OCI-LY1 (cell line): Measurements from ENCODE around the gene WWOX.

ENCODE experiments used
- H2AFZ ChIP-seq: fragments of 200-600 bp; sonication (generic), shearing (Covaris generic); 2 replicates; pipeline ENCODE4 v1.6.0; 2014; ENCODE audit warnings: antibody characterized with exemption, mild to moderate bottlenecking, low read length
- H3F3A ChIP-seq: fragments of 200-600 bp; sonication (generic), shearing (Covaris generic); 2 replicates; pipeline ENCODE4 v1.6.0; 2014; ENCODE audit warnings: mild to moderate bottlenecking, antibody characterized with exemption, low read length, moderate library complexity; ENCODE audit not compliant: insufficient read depth
- H3K27ac ChIP-seq: fragments of 200-600 bp; sonication (generic); 2 replicates; pipeline ENCODE4 v1.5.1; 2014; ENCODE audit warnings: low read length, mixed run types, mild to moderate bottlenecking, low read depth; ENCODE audit not compliant: poor library complexity, severe bottlenecking
- H3K27me3 ChIP-seq: fragments of 200-600 bp; sonication (generic); 2 replicates; pipeline ENCODE4 v1.6.0; 2014; ENCODE audit warnings: antibody characterized with exemption, mild to moderate bottlenecking, low read length, moderate library complexity; ENCODE audit not compliant: insufficient read depth
- H3K36me3 ChIP-seq: fragments of 200-600 bp; sonication (generic); 2 replicates; pipeline ENCODE4 v1.6.1; 2014; ENCODE audit warnings: mild to moderate bottlenecking, antibody characterized with exemption, low read length, moderate library complexity, mixed read lengths; ENCODE audit not compliant: insufficient read depth
- H3K4me1 ChIP-seq: fragments of 200-600 bp; sonication (generic); 2 replicates; pipeline ENCODE4 v1.5.1; 2014; ENCODE audit warnings: mild to moderate bottlenecking, low read length, moderate library complexity; ENCODE audit not compliant: insufficient read depth, severe bottlenecking
- H3K4me2 ChIP-seq: fragments of 200-600 bp; sonication (generic), shearing (Covaris generic); 2 replicates; pipeline ENCODE4 v1.6.1; 2014; ENCODE audit warnings: low read length
- H3K4me3 ChIP-seq: fragments of 200-600 bp; sonication (generic); 2 replicates; pipeline ENCODE4 v1.5.1; 2014; ENCODE audit warnings: low read length, low read depth, mild to moderate bottlenecking, mixed read lengths; ENCODE audit not compliant: poor library complexity, severe bottlenecking
- H3K79me2 ChIP-seq: fragments of 200-600 bp; shearing (Covaris generic); 2 replicates; pipeline ENCODE4 v1.6.1; 2016; ENCODE audit warnings: mixed run types, low read length, mixed read lengths; ENCODE audit not compliant: insufficient read depth
- H3K9ac ChIP-seq: fragments of 200-600 bp; sonication (generic), shearing (Covaris generic); 2 replicates; pipeline ENCODE4 v1.6.1; 2014; ENCODE audit warnings: mild to moderate bottlenecking, low read length, mixed read lengths
- H3K9me2 ChIP-seq: fragments of 200-600 bp; sonication (generic), shearing (Covaris generic); 2 replicates; pipeline ENCODE4 v1.6.1; 2014; ENCODE audit warnings: low read depth, mild to moderate bottlenecking, low read length, mixed read lengths
- H3K9me3 ChIP-seq: fragments of 200-600 bp; shearing (Covaris generic); 2 replicates; pipeline ENCODE4 v1.6.1; 2014; ENCODE audit warnings: low read length, mixed read lengths
- H4K20me1 ChIP-seq: fragments of 200-600 bp; sonication (generic), shearing (Covaris generic); 2 replicates; pipeline ENCODE4 v1.6.0; 2016; ENCODE audit warnings: mild to moderate bottlenecking, low read length; ENCODE audit not compliant: insufficient read depth
- CTCF ChIP-seq: fragments of 200-600 bp; sonication (generic), shearing (Covaris generic); IDR thresholded peaks from 2 replicates; pipeline ENCODE4 v1.5.1; 2017; ENCODE audit warnings: mild to moderate bottlenecking, antibody characterized with exemption, low read length, moderate library complexity, mixed read lengths
- EZH2 ChIP-seq: fragments of 200-600 bp; sonication (generic), shearing (Covaris generic); IDR thresholded peaks from 2 replicates; pipeline ENCODE4 v1.8.0; 2017; ENCODE audit warnings: borderline replicate concordance, mixed run types, mild to moderate bottlenecking, antibody characterized with exemption, low read length, moderate library complexity, mixed read lengths

Gene WWOX

GRCh38 chr16:78439646-78440045 lies 340.2 kb downstream of the WWOX start:
- H3K4me3 ChIP-seq = no peak overlapping the region
- no peak overlapping the region for H2AFZ ChIP-seq
- H4K20me1 ChIP-seq = no peaks in the 10 kb centered on the region
- H3K27me3 ChIP-seq = no peaks in the 10 kb centered on the region
- H3K9ac ChIP-seq = no peak overlapping the region
- H3K4me1 ChIP-seq = no peaks in the 10 kb centered on the region
- no peaks in the 10 kb centered on the region for H3K9me3 ChIP-seq
- H3K27ac ChIP-seq = no peak overlapping the region
- no peak overlapping the region for H3K4me2 ChIP-seq
- H3K79me2 ChIP-seq = no peaks in the 10 kb centered on the region
- H3K9me2 ChIP-seq = no peaks in the 10 kb centered on the region
- no peaks in the 10 kb centered on the region for H3F3A ChIP-seq
- no peak for TF ChIP-seq CTCF
- no peak for TF ChIP-seq EZH2
- no peaks in the 10 kb centered on the region for H3K36me3 ChIP-seq

- Histone ChIP-seq H3K9me3 (no peaks in the 10 kb centered on the region), H3K27ac (no peak overlapping the region), H3F3A (no peaks in the 10 kb centered on the region), H4K20me1 (no peaks in the 10 kb centered on the region), H3K9ac (no peak overlapping the region), H2AFZ (no peak overlapping the region), H3K79me2 (no peaks in the 10 kb centered on the region), H3K27me3 (no peaks in the 10 kb centered on the region), H3K9me2 (no peaks in the 10 kb centered on the region), H3K36me3 (no peaks in the 10 kb centered on the region), H3K4me3 (no peak overlapping the region), H3K4me2 (no peak overlapping the region), H3K4me1 (no peaks in the 10 kb centered on the region)
- TF ChIP-seq EZH2 (no peak), CTCF (no peak)
These were observed 341.8 kb downstream of the WWOX start for GRCh38 chr16:78441298-78441697.

GRCh38 chr16:78443542-78444364 lies 344.3 kb downstream of the WWOX start:
- no peaks in the 10 kb centered on the region for H4K20me1 ChIP-seq
- TF ChIP-seq EZH2 (no peak), CTCF (no peak)
- H3K36me3 ChIP-seq = no peaks in the 10 kb centered on the region
- no peaks in the 10 kb centered on the region for H3K9me2 ChIP-seq
- H3K27ac ChIP-seq = no peak overlapping the region
- no peaks in the 10 kb centered on the region for H3K27me3 ChIP-seq
- H3K4me2 ChIP-seq = no peak overlapping the region
- H3K9me3 ChIP-seq = no peaks in the 10 kb centered on the region
- no peaks in the 10 kb centered on the region for H3F3A ChIP-seq
- H2AFZ ChIP-seq = no peak overlapping the region
- no peak overlapping the region for H3K4me3 ChIP-seq
- no peaks in the 10 kb centered on the region for H3K4me1 ChIP-seq
- H3K9ac ChIP-seq = no peak overlapping the region
- no peaks in the 10 kb centered on the region for H3K79me2 ChIP-seq
